Stimulated activated CD4-positive, alpha-beta T cell treated with anti-CD3 and anti-CD28 coated beads, Interleukin-12 subunit alpha, Interleukin-12 subunit beta, amount 100 ng/mL, for 48 hours (primary cell): ENCODE data around the gene LRRC26.

Source experiments
- DNase-seq, 3 donors: peaks; one replicate each; pipeline ENCODE4 v3.0.0-alpha.2; 2020; ENCODE audit warnings: low read depth in 2 of 3, low spot score in 1 of 3

The LRRC26 gene

GRCh38 chr9:137168573-137168903 lies 1.3 kb downstream of the LRRC26 start:
- DNase-seq = no peak

GRCh38 chr9:137167747-137168572 lies 1.9 kb downstream of the LRRC26 start:
- no peak for DNase-seq

GRCh38 chr9:137167277-137167746 lies 2.5 kb downstream of the LRRC26 start:
- no peak for DNase-seq

GRCh38 chr9:137166380-137167229 lies 3.2 kb downstream of the LRRC26 start:
- DNase-seq = no peak

GRCh38 chr9:137165250-137165836 lies 4.5 kb downstream of the LRRC26 start:
- DNase-seq = no peak

- DNase-seq = no peak
Measured at GRCh38 chr9:137164370-137165249, 5.2 kb downstream of the LRRC26 start.

GRCh38 chr9:137163805-137164204 lies 6.0 kb downstream of the LRRC26 start:
- DNase-seq = no peak

- no peak for DNase-seq
Measured at GRCh38 chr9:137163365-137163715, 6.5 kb downstream of the LRRC26 start.

GRCh38 chr9:137162505-137163364 lies 7.1 kb downstream of the LRRC26 start:
- DNase-seq = no peak

- DNase-seq = no peak
Measured at GRCh38 chr9:137161558-137162486, 8.0 kb downstream of the LRRC26 start.

GRCh38 chr9:137160716-137161557 lies 8.9 kb downstream of the LRRC26 start:
- DNase-seq = no peak

- no peak for DNase-seq
Measured at GRCh38 chr9:137160054-137160425, 9.8 kb downstream of the LRRC26 start.

GRCh38 chr9:137159105-137160053 lies 10.5 kb downstream of the LRRC26 start:
- no peak for DNase-seq

- no peak for DNase-seq
Measured at GRCh38 chr9:137158625-137159024, 11.2 kb downstream of the LRRC26 start.

- no peak for DNase-seq
Measured at GRCh38 chr9:137157618-137158415, 12.0 kb downstream of the LRRC26 start.
